OCI-LY3 (cell line): ENCODE measurements around the gene ITGB6.

Experiments
- EZH2phosphoT487 ChIP-seq: fragments of 200-600 bp; shearing (Covaris generic); IDR thresholded peaks from 2 replicates; pipeline ENCODE4 v1.6.1; 2018; ENCODE audit warnings: antibody characterized with exemption, mixed run types, low read depth
- TF ChIP-seq, protein P1 (sequence below): fragments of 200-600, 300-600 bp; sonication (generic); IDR thresholded peaks from 2 replicates; pipeline ENCODE4 v1.5.1; 2014; ENCODE audit warnings: antibody characterized with exemption, low read length, low read depth

DNA sequence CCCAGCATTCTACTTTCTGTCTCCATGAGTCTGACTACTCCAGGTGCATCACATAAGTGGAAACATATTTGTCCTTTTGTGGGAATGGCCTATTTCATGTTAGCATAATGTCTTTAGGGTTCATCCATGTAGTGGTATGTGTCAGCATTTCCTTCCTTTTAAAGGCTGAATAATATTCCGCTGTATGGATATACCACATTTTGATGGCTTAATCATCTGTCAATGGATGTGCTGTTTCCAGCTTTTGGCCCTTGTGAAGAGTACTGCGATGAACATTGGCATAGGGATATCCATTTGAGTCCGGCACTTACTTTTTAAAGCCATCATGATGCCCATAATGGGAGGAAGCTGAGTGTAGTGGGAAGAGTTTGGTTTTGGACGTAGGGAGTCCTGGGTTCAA is 6.4 kb upstream of the ITGB6 start:
- TF ChIP-seq, protein P1, sequence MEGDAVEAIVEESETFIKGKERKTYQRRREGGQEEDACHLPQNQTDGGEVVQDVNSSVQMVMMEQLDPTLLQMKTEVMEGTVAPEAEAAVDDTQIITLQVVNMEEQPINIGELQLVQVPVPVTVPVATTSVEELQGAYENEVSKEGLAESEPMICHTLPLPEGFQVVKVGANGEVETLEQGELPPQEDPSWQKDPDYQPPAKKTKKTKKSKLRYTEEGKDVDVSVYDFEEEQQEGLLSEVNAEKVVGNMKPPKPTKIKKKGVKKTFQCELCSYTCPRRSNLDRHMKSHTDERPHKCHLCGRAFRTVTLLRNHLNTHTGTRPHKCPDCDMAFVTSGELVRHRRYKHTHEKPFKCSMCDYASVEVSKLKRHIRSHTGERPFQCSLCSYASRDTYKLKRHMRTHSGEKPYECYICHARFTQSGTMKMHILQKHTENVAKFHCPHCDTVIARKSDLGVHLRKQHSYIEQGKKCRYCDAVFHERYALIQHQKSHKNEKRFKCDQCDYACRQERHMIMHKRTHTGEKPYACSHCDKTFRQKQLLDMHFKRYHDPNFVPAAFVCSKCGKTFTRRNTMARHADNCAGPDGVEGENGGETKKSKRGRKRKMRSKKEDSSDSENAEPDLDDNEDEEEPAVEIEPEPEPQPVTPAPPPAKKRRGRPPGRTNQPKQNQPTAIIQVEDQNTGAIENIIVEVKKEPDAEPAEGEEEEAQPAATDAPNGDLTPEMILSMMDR, result no peak
- TF ChIP-seq EZH2phosphoT487, result no peak
